RWPE1 (cell line): ENCODE measurements around the gene CNTN5.

Source experiments
- CTCF ChIA-PET: fragments of 350-600 bp; sonication (Branson Sonifier 250); formaldehyde crosslinking; extraction: SDS; loops from one replicate; lab custom pipeline; 2021; lab: Yijun Ruan, JAX
- POLR2A ChIA-PET: fragments of 400-600 bp; formaldehyde crosslinking; extraction: SDS; loops from one replicate; lab custom pipeline; 2020; ENCODE audit warnings: antibody characterized with exemption; ENCODE audit not compliant: low non-redundant PET; lab: Yijun Ruan, JAX
- DNase-seq: peaks from one replicate; pipeline ENCODE4 v3.0.0; 2012; ENCODE audit warnings: low spot score
- H3K27ac ChIP-seq: fragments of 450-650 bp; 2 replicates; pipeline ENCODE4 v1.5.1; 2017
- TF ChIP-seq, protein P1 (sequence below): fragments of 450-650 bp; conservative IDR thresholded peaks from 2 replicates; pipeline ENCODE4 v1.5.1; 2017; ENCODE audit warnings: low read depth, mild to moderate bottlenecking

Gene CNTN5

DNA sequence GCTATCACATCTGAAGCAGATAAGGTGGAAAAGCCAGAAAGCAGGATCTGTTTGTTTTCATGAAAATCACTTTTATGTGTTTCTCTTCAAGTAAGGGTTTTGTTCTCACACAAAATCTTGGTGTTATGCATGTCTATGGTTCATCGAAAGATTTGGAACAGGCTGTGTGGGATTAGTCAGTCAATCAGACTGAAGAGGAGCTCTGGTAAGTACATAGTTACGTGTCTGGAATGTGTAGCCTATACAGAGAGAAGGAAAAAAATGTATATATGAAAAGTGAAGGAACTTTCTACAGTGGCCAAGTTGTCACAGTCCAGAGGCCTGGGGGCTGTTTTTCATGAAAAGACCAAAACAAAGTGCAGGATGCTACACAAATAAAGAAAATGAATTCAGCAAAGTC lies 156.7 kb downstream of the CNTN5 start:
- POLR2A ChIA-PET = no interaction called here
- CTCF ChIA-PET = no interaction called here
- no peak for DNase-seq
- H3K27ac ChIP-seq = no peak overlapping the region
- TF ChIP-seq, protein P1, sequence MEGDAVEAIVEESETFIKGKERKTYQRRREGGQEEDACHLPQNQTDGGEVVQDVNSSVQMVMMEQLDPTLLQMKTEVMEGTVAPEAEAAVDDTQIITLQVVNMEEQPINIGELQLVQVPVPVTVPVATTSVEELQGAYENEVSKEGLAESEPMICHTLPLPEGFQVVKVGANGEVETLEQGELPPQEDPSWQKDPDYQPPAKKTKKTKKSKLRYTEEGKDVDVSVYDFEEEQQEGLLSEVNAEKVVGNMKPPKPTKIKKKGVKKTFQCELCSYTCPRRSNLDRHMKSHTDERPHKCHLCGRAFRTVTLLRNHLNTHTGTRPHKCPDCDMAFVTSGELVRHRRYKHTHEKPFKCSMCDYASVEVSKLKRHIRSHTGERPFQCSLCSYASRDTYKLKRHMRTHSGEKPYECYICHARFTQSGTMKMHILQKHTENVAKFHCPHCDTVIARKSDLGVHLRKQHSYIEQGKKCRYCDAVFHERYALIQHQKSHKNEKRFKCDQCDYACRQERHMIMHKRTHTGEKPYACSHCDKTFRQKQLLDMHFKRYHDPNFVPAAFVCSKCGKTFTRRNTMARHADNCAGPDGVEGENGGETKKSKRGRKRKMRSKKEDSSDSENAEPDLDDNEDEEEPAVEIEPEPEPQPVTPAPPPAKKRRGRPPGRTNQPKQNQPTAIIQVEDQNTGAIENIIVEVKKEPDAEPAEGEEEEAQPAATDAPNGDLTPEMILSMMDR = no peak

DNA sequence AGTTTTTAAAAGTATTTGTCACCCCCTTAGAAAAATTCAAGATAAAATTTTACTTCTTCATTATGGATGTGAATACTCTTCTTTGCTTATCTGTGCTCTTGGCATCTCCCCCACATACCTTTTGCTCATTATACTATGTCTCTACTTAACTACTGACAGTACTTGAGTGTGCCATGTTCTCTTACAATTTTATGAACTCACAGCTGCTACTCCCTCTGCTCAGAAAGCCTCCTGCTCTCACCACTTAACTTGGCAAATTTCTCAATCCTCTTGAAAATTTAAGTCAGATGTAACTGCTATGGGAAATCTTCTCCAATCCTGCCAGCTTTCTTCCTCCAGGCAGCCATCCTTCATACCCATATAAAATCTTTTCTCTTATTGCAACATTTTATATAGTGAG lies 163.4 kb downstream of the CNTN5 start:
- POLR2A ChIA-PET = no interaction called here
- no peak for DNase-seq

DNA sequence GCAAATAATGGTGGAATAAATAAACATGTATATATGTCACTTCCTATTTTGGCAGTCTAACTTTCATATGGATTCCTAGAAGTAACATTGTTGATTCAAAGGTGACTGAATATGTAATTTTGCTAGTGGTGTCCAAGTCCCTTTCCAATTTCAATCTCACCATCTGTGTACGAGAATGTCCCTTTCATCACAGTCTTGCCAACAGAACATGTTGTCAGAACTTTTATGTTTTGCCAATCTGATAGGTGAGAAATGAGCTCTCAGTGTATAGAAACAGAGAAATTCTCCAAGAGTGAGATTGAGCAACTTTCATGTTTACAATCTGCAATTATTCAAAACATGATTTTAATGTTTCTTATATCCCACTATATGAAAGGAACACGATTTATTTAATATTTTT lies 167.5 kb downstream of the CNTN5 start:
- H3K27ac ChIP-seq = no peak overlapping the region
- ChIA-PET CTCF (interaction anchor here (0.5 kb wide), 1 partner anchor 34 kb away, joined by 4 read pairs; no protein-coding TSS in a partner anchor), POLR2A (no interaction called here)
- DNase-seq = no peak
- TF ChIP-seq, protein P1 = no peak

More for the DNA sequence above, 163.4 kb downstream of the CNTN5 start:
- TF ChIP-seq, protein P1 = no peak
- H3K27ac ChIP-seq = no peak overlapping the region
- CTCF ChIA-PET = no interaction called here

DNA sequence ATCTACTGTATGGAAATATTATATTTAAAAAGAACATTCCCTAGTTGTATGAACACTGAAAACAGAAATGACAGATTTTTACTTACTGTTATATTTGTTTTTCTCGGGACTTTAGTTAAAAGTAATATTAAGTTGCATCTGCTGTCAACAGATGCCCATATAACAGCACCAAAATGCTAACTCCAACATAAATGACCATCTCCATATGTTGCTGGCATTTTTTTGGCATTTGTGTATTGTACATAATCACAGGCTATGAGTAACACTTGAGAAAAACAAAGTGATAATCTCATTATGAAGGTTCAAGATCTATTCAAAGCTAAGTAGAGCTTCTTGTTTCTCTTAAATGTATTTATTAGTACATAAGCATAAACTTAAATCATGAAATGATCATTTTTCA lies 172.0 kb downstream of the CNTN5 start:
- ChIA-PET CTCF (interaction anchor here (0.6 kb wide), 1 partner anchor 18 kb away, joined by 5 read pairs; no protein-coding TSS in a partner anchor), POLR2A (no interaction called here)
- H3K27ac ChIP-seq = no peak overlapping the region
- no peak for DNase-seq
- TF ChIP-seq, protein P1 = no peak

DNA sequence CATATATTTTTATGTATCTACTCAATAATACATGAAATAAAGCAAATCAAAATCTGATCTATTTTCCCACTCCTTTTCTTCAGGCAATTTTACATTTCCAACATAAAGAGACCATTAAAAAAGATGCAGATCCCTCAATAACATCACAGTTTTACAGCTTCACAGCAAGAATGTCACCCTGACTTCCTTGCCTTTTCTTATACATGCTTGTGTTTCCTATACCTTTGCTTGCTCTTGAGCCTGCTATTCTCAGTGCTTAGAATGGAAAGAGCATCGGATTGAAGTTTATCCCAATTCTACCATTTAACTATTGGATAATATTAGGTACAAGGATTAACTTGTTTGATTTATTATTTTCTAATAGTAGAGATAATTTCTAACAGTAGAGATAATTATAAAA lies 176.7 kb downstream of the CNTN5 start:
- no peak for DNase-seq
- ChIA-PET CTCF (no interaction called here), POLR2A (no interaction called here)
- TF ChIP-seq, protein P1 = no peak
- no peak overlapping the region for H3K27ac ChIP-seq

DNA sequence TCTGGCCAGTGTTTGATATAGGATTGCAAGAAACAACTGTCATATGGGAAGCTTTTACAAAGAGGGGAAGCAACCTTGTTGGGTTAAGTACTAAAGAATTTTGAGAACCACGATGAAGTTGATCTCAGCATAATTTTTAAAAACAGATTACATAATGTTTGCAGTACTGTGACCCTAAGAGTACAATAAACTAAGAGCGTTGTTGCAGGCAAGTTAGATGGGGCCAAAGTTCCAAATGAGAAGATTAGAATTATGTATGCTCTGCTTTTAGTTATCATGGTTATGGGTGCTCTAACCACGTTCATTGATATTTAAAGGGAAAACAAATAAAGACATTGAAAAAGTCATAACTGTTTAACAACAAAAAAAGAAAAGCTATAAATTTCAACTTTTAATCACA lies 177.5 kb downstream of the CNTN5 start:
- ChIA-PET POLR2A (no interaction called here), CTCF (no interaction called here)
- no peak for DNase-seq
- TF ChIP-seq, protein P1 = no peak
- H3K27ac ChIP-seq = no peak overlapping the region

DNA sequence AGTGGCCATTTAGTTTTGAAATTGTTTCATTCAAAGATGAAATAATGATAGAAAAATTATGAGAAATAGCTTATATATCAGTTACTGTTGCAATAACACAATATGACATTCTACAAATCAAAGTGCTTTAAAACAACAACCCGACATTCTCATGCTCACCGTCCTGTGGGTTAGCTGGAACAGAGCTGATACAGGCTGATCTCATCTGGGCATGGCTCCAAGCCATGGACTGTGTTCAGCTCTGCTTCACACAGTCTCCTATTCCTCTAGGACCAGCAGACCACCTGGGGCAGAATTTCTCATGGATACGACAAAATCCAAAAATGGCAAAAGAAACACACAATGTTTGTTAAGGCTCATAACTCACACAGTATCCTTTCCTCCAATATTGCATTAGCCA lies 178.6 kb downstream of the CNTN5 start:
- H3K27ac ChIP-seq = no peak overlapping the region
- ChIA-PET CTCF (interaction anchor here (0.6 kb wide), 1 partner anchor 916 kb away, joined by 4 read pairs; no protein-coding TSS in a partner anchor), POLR2A (no interaction called here)
- TF ChIP-seq, protein P1 = no peak
- no peak for DNase-seq
